Natural killer cell treated with Interleukin-12 subunit alpha and Interleukin-12 subunit beta and Interleukin-15 and Interleukin-18, amount 100 ng/mL, for 72 hours (primary cell): ENCODE results near the gene RUNX1. TPM values are rescaled to one million over a fixed set of nuclear protein-coding genes. Genes with fewer than 3 reads are reported as not detected.

ENCODE experiments used
- ATAC-seq, 2 donors: fragments of 150-1000 bp; cut with Tn5 transposase in 1 of 2; sonication (Bioruptor Pico), chemical (Tn5 transposase) in 1 of 2; 2 replicates each; pipeline ENCODE4 v1.10.0; 2021
- DNase-seq: peaks from one replicate; pipeline ENCODE4 v3.0.0; 2022; ENCODE audit warnings: low spot score
- H3K27ac Mint-ChIP-seq, 2 donors: 1 replicate in 1 of 2; 2 replicates in 1 of 2; pipeline ENCODE4 v1.8.0; 2022; ENCODE audit warnings: mixed read lengths in 2 of 2, mild to moderate bottlenecking in 1 of 2, moderate library complexity in 1 of 2
- H3K27me3 Mint-ChIP-seq, 2 donors: 1 replicate in 1 of 2; 2 replicates in 1 of 2; pipeline ENCODE4 v1.8.0; 2022; ENCODE audit warnings: mixed read lengths in 2 of 2
- H3K36me3 Mint-ChIP-seq: one replicate; pipeline ENCODE4 v1.8.0; 2022; ENCODE audit warnings: mixed read lengths
- H3K4me1 Mint-ChIP-seq, 2 donors: 1 replicate in 1 of 2; 2 replicates in 1 of 2; pipeline ENCODE4 v1.8.0; 2022; ENCODE audit warnings: low read depth in 2 of 2, mixed read lengths in 2 of 2, mild to moderate bottlenecking in 1 of 2
- H3K4me3 Mint-ChIP-seq: one replicate; pipeline ENCODE4 v1.8.0; 2022; ENCODE audit warnings: mixed read lengths
- H3K9me3 Mint-ChIP-seq: 2 replicates; pipeline ENCODE4 v1.8.0; 2022; ENCODE audit warnings: mixed read lengths
- total RNA-seq, 2 donors: library from RNA; stranded (reverse); gene quantifications; one replicate each; pipeline ENCODE4 v1.2.3, GENCODE V29; 2022

Gene RUNX1
- total RNA-seq, 2 donors from 2014 or later: 67.8 to 121 TPM

GRCh38 chr21:34936883-34937563, 112.1 kb downstream of the RUNX1 start:
- Mint-ChIP-seq H3K9me3 (no peaks in the 10 kb centered on the region), H3K27me3 (no peaks in the 10 kb centered on the region), H3K36me3 (no peaks in the 10 kb centered on the region), H3K27ac (peak overlapping the region; percentile 94 to 99), H3K4me1 (peaks cover 57 to 73% of the 10 kb centered on the region in 2 donors), H3K4me3 (peak overlapping the region; percentile 57)
- DNase-seq (no peak), ATAC-seq (no peak)

DNA sequence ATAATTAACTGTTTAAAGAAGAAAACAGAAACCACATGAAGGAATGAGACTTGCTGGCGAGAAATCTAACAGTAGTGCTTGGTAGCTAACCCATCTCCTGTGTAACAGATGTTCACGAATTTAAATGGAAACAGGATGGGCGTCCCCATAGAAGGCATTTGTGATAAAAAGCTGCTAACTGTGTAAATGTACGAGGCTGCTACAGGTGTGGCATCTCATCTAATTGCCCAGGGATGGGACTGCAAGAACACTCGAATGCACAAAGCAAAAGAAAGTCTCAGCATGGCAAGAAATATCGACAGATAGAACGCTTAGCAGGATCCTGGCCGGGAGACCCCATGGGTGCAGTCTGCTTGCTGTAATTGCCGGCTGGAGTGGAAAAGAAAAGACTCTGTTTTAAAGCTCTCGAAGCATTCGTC, 112.7 kb downstream of the RUNX1 start:
- peak overlapping the region; percentile 57 for H3K4me3 Mint-ChIP-seq
- DNase-seq: no peak
- H3K27me3 Mint-ChIP-seq: no peaks in the 10 kb centered on the region
- no peak for ATAC-seq
- H3K27ac Mint-ChIP-seq: peak overlapping the region; percentile 94 to 99
- no peaks in the 10 kb centered on the region for H3K9me3 Mint-ChIP-seq
- H3K4me1 Mint-ChIP-seq: peaks cover 62 to 79% of the 10 kb centered on the region in 2 donors
- no peaks in the 10 kb centered on the region for H3K36me3 Mint-ChIP-seq

- DNase-seq (no peak), ATAC-seq (no peak)
- Mint-ChIP-seq H3K9me3 (no peaks in the 10 kb centered on the region), H3K36me3 (no peaks in the 10 kb centered on the region), H3K27me3 (no peaks in the 10 kb centered on the region), H3K27ac (peak overlapping the region; percentile 94 to 99), H3K4me3 (peak overlapping the region; percentile 57), H3K4me1 (peaks cover 59 to 75% of the 10 kb centered on the region in 2 donors)
Measured at GRCh38 chr21:34935898-34936297, 113.2 kb downstream of the RUNX1 start.

GRCh38 chr21:34935452-34935851, 113.7 kb downstream of the RUNX1 start:
- H3K27ac Mint-ChIP-seq: peak overlapping the region; percentile 94 to 99
- H3K27me3 Mint-ChIP-seq: no peaks in the 10 kb centered on the region
- H3K36me3 Mint-ChIP-seq: no peaks in the 10 kb centered on the region
- H3K9me3 Mint-ChIP-seq: no peaks in the 10 kb centered on the region
- ATAC-seq (peak; percentile 74 to 78), DNase-seq (no peak)
- peaks cover 64 to 79% of the 10 kb centered on the region in 2 donors for H3K4me1 Mint-ChIP-seq
- peak overlapping the region; percentile 57 for H3K4me3 Mint-ChIP-seq

DNA sequence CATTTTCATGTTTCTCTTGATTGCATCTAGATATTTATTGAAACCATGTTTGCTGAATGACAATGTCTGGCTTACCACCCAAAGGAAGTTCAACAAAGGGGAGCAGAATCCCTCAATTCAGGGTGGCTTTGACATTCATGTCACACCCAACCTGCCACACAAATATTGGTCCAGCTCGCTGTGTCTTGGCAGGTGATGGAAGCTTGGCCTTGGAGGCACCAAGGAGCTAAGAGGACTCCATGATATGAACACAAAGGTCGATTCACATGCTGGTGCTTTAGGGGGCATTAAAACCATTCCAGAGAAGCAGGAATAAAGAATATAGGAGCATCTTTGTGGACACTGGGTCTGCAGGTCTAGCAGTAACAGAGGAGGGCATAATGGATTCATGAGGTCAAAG, 114.8 kb downstream of the RUNX1 start:
- DNase-seq (no peak), ATAC-seq (no peak)
- Mint-ChIP-seq H3K36me3 (no peaks in the 10 kb centered on the region), H3K27ac (peak overlapping the region; percentile 94 to 99), H3K4me1 (peaks cover 61 to 79% of the 10 kb centered on the region in 2 donors), H3K9me3 (no peaks in the 10 kb centered on the region), H3K27me3 (no peaks in the 10 kb centered on the region), H3K4me3 (peak overlapping the region; percentile 57)

DNA sequence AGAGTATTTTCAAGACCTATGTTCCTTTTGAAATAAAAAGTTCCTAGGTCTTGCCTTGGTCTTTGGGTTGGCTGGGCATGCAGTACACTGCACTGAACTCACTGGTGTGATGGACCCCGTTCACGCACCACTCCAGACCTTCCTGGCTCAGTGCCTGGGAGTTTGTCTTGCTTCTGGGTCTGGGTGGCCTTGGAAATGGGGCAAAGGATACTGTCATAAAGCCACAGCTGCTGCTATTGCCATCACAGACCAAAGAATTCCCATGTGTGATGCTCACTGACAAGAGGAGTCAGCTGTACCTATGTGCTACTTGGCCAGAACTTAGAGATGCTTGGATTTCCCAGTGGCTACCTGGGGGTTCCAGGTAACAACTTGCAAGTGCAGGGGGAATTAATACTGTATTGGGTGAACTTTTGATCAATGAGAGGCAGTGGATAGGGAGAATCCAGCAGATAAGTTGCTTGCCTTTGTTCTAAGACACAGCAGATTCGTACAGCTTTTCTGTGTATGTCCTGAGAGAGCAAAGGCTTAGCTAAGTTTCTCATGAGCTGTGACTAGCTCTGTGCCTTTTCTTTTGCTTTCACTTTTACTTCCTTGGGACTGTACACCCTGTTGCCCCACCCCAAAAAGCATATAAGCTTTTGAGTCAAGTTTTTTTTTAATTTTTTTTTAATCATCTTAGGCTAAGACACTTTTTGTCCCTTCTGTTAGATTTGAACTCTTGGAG, 115.3 kb downstream of the RUNX1 start:
- Mint-ChIP-seq H3K9me3 (no peaks in the 10 kb centered on the region), H3K4me1 (peaks cover 64 to 81% of the 10 kb centered on the region in 2 donors), H3K36me3 (no peaks in the 10 kb centered on the region), H3K27me3 (no peaks in the 10 kb centered on the region), H3K27ac (peak overlapping the region; percentile 94 to 99), H3K4me3 (peak overlapping the region; percentile 57)
- DNase-seq (peak; percentile 71), ATAC-seq (peak; percentile 94 to 96)

DNA sequence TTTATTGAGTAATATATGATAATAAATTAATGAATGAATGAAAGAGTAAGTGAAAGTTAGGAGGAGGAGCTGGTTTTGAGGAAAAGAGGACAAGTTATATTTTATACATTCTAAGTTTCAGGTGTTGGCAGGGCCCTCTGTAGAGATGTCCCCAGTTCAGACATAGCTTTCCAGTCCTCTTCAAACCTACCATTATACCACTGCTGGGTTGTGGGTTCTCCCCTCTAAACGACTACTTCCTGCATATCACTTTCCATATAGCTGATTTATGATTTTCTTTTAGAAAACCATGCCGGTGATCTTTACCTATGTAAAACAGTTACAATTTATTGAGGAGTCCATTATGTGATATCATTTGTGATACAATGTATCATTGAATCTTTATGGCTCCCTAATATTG, 116.9 kb downstream of the RUNX1 start:
- peaks cover 65 to 69% of the 10 kb centered on the region in 2 donors for H3K4me1 Mint-ChIP-seq
- peak overlapping the region; percentile 57 for H3K4me3 Mint-ChIP-seq
- no peak for DNase-seq
- H3K27ac Mint-ChIP-seq: peak overlapping the region; percentile 94 to 99
- no peaks in the 10 kb centered on the region for H3K27me3 Mint-ChIP-seq
- ATAC-seq: no peak
- H3K9me3 Mint-ChIP-seq: no peaks in the 10 kb centered on the region
- no peaks in the 10 kb centered on the region for H3K36me3 Mint-ChIP-seq

DNA sequence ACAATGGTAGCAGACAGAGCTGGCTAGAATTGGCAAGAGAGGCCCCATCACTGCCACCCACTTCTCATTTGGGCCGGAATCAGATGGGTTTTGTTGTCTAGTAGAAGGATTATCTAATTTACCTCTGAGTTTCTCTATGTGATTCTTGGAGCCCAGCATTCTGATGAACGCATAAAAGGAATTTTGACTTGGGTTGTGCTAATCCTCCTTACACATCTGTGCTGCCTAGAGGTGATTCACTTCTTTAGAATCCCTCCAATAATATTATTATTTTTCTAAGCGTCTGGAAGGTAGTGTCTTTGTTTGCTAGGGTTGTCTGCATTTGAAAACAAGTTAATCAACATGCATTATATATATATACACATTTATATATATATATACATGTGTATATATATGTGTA, 118.1 kb downstream of the RUNX1 start:
- H3K27me3 Mint-ChIP-seq: no peaks in the 10 kb centered on the region

GRCh38 chr21:34928637-34929036, 120.5 kb downstream of the RUNX1 start:
- no peaks in the 10 kb centered on the region for H3K27me3 Mint-ChIP-seq
- H3K9me3 Mint-ChIP-seq: peaks cover 7% of the 10 kb centered on the region
- peaks cover 5% of the 10 kb centered on the region for H3K36me3 Mint-ChIP-seq
- DNase-seq: no peak
- H3K4me3 Mint-ChIP-seq: no peak overlapping the region
- peaks cover 67% of the 10 kb centered on the region in 2 donors for H3K4me1 Mint-ChIP-seq
- ATAC-seq: no peak
- H3K27ac Mint-ChIP-seq: no peak overlapping the region

More for the DNA sequence above, 118.1 kb downstream of the RUNX1 start:
- no peak for DNase-seq
- Mint-ChIP-seq H3K4me1 (peaks cover 70% of the 10 kb centered on the region in 2 donors), H3K36me3 (no peaks in the 10 kb centered on the region), H3K9me3 (no peaks in the 10 kb centered on the region), H3K4me3 (no peak overlapping the region), H3K27ac (peak overlapping the region in 1 of 2 donors; percentile 18)
- no peak for ATAC-seq

- ATAC-seq (no peak), DNase-seq (no peak)
- Mint-ChIP-seq H3K36me3 (peaks cover 7% of the 10 kb centered on the region), H3K27ac (no peak overlapping the region), H3K4me1 (peaks cover 65% of the 10 kb centered on the region in 2 donors), H3K27me3 (no peaks in the 10 kb centered on the region), H3K9me3 (peaks cover 9% of the 10 kb centered on the region), H3K4me3 (no peak overlapping the region)
Measured at GRCh38 chr21:34927992-34928391, 121.1 kb downstream of the RUNX1 start.

DNA sequence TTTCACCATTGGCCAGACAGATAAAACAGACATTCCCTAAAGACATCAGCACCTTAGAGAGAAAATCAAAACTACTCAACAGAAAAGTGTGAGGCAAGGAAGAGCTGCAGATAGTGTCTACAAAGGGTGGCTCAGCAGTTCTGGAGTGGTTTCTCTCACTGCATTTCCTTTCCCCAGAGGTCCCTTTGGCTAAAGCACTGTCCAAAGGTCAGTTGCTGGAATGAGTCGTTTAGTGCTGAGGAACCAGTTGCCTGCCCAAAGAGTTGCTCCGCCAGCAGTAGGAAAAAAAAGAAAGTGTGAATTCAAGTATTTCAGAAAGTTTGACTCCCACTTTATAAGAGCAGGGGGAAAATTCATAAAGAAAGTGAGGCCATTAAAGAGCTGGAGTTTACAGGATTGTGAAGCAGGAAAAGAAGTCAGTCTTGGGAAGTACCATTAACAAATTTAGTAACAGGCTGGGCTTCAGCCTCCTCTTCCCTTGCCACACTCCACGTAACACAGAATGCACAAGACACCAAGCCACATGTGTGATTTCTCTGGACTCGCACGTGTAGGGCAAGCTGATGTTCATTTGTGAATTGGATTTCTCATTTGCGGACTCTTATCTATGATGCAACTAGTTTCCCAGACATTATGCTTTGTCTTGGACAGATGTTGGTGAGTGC, 122.2 kb downstream of the RUNX1 start:
- Mint-ChIP-seq H3K4me1 (peaks cover 62 to 65% of the 10 kb centered on the region in 2 donors), H3K9me3 (peaks cover 9% of the 10 kb centered on the region), H3K27ac (peak overlapping the region in 1 of 2 donors; percentile 62), H3K27me3 (no peaks in the 10 kb centered on the region), H3K4me3 (no peak overlapping the region), H3K36me3 (peaks cover 7% of the 10 kb centered on the region)
- no peak for DNase-seq
- no peak for ATAC-seq

- Mint-ChIP-seq H3K27me3 (no peaks in the 10 kb centered on the region), H3K27ac (peak overlapping the region in 1 of 2 donors; percentile 89), H3K36me3 (peaks cover 7% of the 10 kb centered on the region), H3K9me3 (peaks cover 12% of the 10 kb centered on the region), H3K4me3 (no peak overlapping the region), H3K4me1 (peaks cover 55 to 63% of the 10 kb centered on the region in 2 donors)
- DNase-seq: no peak
- no peak for ATAC-seq
Measured at GRCh38 chr21:34925597-34925996, 123.5 kb downstream of the RUNX1 start.

GRCh38 chr21:34924771-34925419, 124.2 kb downstream of the RUNX1 start:
- peak overlapping the region in 1 of 2 donors; percentile 89 for H3K27ac Mint-ChIP-seq
- H3K9me3 Mint-ChIP-seq: peaks cover 12% of the 10 kb centered on the region
- peaks cover 7% of the 10 kb centered on the region for H3K36me3 Mint-ChIP-seq
- H3K4me3 Mint-ChIP-seq: no peak overlapping the region
- peaks cover 50 to 59% of the 10 kb centered on the region in 2 donors for H3K4me1 Mint-ChIP-seq
- no peak for ATAC-seq
- H3K27me3 Mint-ChIP-seq: no peaks in the 10 kb centered on the region
- no peak for DNase-seq
